Nephron progenitor cell (in vitro differentiated cells): ENCODE measurements around the gene CLPSL1.

Experiments used
- DNase-seq: peaks from one replicate; pipeline ENCODE4 v3.0.0; 2021
- H3K27ac Mint-ChIP-seq: 2 replicates; pipeline ENCODE4 v1.8.0; 2021; ENCODE audit warnings: mild to moderate bottlenecking, moderate library complexity, mixed read lengths
- H3K27me3 Mint-ChIP-seq: 2 replicates; pipeline ENCODE4 v1.8.0; 2021; ENCODE audit warnings: mild to moderate bottlenecking, low read depth, mixed read lengths; ENCODE audit not compliant: poor library complexity
- H3K36me3 Mint-ChIP-seq: 2 replicates; pipeline ENCODE4 v1.8.0; 2021; ENCODE audit warnings: low read depth, mixed read lengths
- H3K4me1 Mint-ChIP-seq: 2 replicates; pipeline ENCODE4 v1.8.0; 2021; ENCODE audit warnings: mixed read lengths
- H3K4me3 Mint-ChIP-seq: 2 replicates; pipeline ENCODE4 v1.8.0; 2021; ENCODE audit warnings: mild to moderate bottlenecking, moderate library complexity, mixed read lengths
- H3K9me3 Mint-ChIP-seq: 2 replicates; pipeline ENCODE4 v1.8.0; 2021; ENCODE audit warnings: mild to moderate bottlenecking, moderate library complexity, mixed read lengths
- TF ChIP-seq, protein P1 (sequence below): fragments of 200-600 bp; sonication (generic); IDR thresholded peaks from 2 replicates; pipeline ENCODE4 v1.5.0; 2021; ENCODE audit warnings: antibody characterized with exemption

Gene CLPSL1

DNA sequence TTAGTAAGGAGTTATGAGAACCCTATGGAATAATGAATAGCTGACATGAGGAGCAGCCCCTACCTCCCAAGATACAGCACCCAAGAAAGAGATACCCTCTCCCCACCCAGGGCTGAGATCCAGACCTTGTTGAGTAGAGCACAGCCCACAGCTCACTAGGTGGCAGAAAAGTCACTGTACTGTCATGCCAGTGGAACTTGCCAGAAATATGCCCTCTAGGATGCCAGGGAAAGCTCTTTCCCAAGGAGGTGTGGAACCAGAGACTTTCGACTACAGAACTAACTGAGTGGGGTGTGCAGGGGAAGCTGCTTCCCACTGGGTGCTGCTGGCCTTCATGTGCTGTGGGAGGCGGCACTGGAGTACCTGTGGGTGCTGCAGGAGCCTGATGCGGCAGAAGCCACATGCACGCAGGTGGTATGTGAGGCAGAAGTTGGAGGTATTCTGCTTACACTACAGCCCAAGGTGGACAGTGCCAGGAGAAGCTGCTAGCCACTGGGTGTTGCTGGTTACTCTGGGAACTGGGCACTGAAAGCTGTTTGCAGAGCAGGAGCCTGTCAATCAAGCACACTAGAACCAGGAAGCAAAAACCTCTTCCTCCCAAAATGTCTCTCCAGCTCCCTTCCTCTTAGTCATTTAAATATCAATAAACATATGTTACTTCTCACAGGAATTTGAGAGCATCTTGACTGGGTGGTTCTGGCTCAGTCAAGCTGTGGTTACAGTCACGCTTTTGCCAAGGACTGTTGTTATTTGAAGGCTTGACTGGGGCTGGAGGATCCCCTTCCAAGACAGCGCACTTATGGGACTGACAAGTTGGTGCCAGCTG lies 26.2 kb upstream of the CLPSL1 start:
- DNase-seq: no peak
- Mint-ChIP-seq H3K4me3 (no peak overlapping the region), H3K9me3 (no peaks in the 10 kb centered on the region), H3K36me3 (no peaks in the 10 kb centered on the region), H3K27me3 (peaks cover 26% of the 10 kb centered on the region), H3K27ac (no peak overlapping the region), H3K4me1 (peaks cover 15% of the 10 kb centered on the region)
- TF ChIP-seq, protein P1, sequence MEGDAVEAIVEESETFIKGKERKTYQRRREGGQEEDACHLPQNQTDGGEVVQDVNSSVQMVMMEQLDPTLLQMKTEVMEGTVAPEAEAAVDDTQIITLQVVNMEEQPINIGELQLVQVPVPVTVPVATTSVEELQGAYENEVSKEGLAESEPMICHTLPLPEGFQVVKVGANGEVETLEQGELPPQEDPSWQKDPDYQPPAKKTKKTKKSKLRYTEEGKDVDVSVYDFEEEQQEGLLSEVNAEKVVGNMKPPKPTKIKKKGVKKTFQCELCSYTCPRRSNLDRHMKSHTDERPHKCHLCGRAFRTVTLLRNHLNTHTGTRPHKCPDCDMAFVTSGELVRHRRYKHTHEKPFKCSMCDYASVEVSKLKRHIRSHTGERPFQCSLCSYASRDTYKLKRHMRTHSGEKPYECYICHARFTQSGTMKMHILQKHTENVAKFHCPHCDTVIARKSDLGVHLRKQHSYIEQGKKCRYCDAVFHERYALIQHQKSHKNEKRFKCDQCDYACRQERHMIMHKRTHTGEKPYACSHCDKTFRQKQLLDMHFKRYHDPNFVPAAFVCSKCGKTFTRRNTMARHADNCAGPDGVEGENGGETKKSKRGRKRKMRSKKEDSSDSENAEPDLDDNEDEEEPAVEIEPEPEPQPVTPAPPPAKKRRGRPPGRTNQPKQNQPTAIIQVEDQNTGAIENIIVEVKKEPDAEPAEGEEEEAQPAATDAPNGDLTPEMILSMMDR: no peak

DNA sequence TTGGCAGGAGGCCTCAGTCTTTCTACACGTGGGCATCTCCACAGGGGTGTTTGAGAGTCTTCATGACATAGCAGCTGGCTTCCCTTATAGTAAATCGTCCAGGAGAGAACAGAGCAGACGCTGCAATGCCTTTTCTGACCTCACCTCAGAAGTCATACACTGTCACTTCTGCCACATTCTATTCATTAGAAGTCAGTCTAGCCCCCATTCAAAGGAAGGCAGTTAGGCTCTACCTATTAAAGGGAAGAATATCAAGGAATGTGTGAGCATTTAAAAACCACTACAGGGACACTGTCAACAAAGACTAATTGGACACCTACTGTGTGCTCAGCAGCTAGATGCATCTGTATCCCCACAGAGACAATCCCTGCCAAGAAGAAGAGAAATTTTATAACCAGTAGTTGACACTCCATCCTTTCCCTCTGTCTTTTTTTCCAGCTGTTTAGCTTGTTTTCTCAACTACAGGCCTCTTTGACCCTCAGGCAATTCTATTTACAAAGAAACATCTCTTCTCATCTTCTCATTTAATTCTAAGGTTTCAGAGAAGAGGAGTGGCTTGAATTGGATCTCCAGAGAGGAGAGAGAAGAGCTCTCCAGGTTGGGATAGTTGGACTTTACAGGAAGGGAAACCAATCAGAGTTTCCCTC lies 25.4 kb upstream of the CLPSL1 start:
- peaks cover 26% of the 10 kb centered on the region for H3K27me3 Mint-ChIP-seq
- DNase-seq: no peak
- TF ChIP-seq, protein P1: no peak
- H3K4me3 Mint-ChIP-seq: no peak overlapping the region
- no peaks in the 10 kb centered on the region for H3K36me3 Mint-ChIP-seq
- peaks cover 4% of the 10 kb centered on the region for H3K9me3 Mint-ChIP-seq
- no peak overlapping the region for H3K27ac Mint-ChIP-seq
- H3K4me1 Mint-ChIP-seq: peaks cover 15% of the 10 kb centered on the region

DNA sequence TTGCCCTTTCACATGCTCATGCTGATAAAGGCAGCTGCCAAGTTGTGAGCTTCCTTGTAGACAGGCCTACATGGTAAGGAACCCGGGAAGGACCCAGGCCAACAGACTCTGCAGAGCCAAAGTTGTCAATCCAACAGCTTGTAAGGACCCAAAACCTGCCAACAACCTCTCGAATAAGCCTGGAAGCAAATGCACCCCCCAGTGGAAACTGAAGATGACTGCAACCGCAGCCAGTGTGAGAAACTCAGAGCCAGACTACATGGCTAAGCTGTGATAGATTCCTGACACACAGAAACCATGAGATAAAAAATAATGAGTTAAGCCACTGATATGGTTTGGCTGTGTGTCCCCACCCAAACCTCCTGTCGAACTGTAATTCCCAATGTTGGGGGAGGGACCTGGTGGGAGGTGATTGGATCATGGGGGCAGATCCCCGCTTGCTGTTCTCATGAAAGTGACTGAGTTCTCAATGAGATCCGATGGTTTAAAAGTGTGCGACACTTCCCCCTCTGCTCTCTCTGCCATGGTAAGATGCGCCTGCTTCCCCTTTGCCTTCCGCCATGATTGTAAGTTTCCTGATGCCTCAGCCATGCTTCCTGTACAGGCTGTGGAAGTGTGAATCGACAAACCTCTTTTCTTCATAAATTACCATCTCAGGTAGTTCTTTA lies 23.2 kb upstream of the CLPSL1 start:
- Mint-ChIP-seq H3K4me1 (peaks cover 15% of the 10 kb centered on the region), H3K4me3 (no peak overlapping the region), H3K27ac (no peak overlapping the region), H3K36me3 (no peaks in the 10 kb centered on the region), H3K27me3 (peaks cover 31% of the 10 kb centered on the region), H3K9me3 (peaks cover 4% of the 10 kb centered on the region)
- peak; percentile 25 for DNase-seq
- TF ChIP-seq, protein P1: peak; percentile 32

DNA sequence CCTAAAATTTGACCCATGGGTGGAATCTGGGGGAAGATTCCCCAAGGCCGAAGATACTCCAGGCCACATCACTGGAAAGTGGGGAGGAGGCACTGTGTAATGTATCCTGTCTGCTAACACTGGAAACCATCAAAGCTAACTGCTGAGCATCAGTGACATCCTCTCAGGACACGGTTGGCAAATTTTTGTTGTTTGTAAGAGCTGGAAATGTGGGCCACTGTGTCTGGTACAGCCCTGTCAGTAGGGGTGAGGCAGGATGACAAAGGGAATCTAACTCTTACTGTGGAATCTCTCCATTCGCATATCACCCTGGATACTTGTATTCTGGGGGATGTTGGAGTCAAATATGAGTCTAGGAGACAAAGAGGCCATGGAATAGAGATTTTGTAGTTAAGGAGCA lies 21.4 kb upstream of the CLPSL1 start:
- H3K4me3 Mint-ChIP-seq: no peak overlapping the region
- peaks cover 42% of the 10 kb centered on the region for H3K27me3 Mint-ChIP-seq
- H3K4me1 Mint-ChIP-seq: peaks cover 27% of the 10 kb centered on the region
- H3K27ac Mint-ChIP-seq: peak overlapping the region; percentile 86
- no peak for DNase-seq
- TF ChIP-seq, protein P1: no peak
- peaks cover 4% of the 10 kb centered on the region for H3K9me3 Mint-ChIP-seq
- H3K36me3 Mint-ChIP-seq: no peaks in the 10 kb centered on the region

DNA sequence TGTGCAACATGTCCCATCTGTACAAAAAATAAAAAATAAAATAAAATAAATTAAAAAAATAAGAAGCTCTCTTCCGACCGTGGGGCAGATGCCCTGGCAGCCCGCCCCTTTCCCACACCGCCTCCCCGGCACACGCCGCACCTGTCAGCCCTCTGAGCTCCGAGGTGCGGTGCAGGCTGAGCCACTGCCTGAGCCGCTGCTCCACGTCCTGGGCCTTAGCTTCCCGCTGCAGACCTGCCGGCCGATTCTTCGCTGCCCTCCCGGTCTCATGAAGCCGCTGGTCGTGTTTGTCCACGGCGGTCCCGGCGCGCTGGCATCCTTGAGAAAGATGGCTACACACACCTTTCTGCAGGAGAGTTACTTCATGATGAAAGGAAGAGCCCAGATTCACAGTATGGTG lies 15.1 kb upstream of the CLPSL1 start:
- DNase-seq: no peak
- Mint-ChIP-seq H3K27ac (no peak overlapping the region), H3K4me1 (peaks cover 15% of the 10 kb centered on the region), H3K27me3 (peaks cover 60% of the 10 kb centered on the region), H3K36me3 (no peaks in the 10 kb centered on the region), H3K4me3 (no peak overlapping the region), H3K9me3 (no peaks in the 10 kb centered on the region)
- TF ChIP-seq, protein P1: no peak
